GM12878 (cell line): ENCODE data around the gene EIF4H. TPM values are rescaled to one million over a fixed set of nuclear protein-coding genes. Genes with fewer than 3 reads are reported as not detected.

Experiments
- ASH2L ChIP-seq: fragments of 300-600, 200-600 bp; sonication (generic); IDR thresholded peaks from 2 replicates; pipeline ENCODE4 v1.6.1; 2017; ENCODE audit warnings: low read depth, mild to moderate bottlenecking, borderline replicate concordance
- BRCA1 ChIP-seq: IDR thresholded peaks from 2 replicates; pipeline ENCODE4 v1.6.1; 2011; ENCODE audit warnings: low read depth, low read length, improper control_type of control experiment
- CBX5 ChIP-seq: sonication (generic); IDR thresholded peaks from 2 replicates; pipeline ENCODE4 v1.6.1; 2016; ENCODE audit warnings: low read depth, moderate library complexity, mild to moderate bottlenecking, inconsistent platforms
- CEBPZ ChIP-seq: fragments of 150-350 bp; IDR thresholded peaks from 2 replicates; pipeline ENCODE4 v1.6.1; 2016; ENCODE audit warnings: low read depth, low read length
- DPF2 ChIP-seq: fragments of 450-650 bp; IDR thresholded peaks from 2 replicates; pipeline ENCODE4 v1.6.1; 2017; ENCODE audit warnings: mild to moderate bottlenecking
- EZH2 ChIP-seq: IDR thresholded peaks from 2 replicates; pipeline ENCODE4 v1.6.1; 2012; ENCODE audit warnings: low read depth, mild to moderate bottlenecking, control low read depth, inconsistent platforms, low read length, borderline replicate concordance; ENCODE audit not compliant: control insufficient read depth
- HDAC6 ChIP-seq: fragments of 200-600 bp; sonication (generic); IDR thresholded peaks from one replicate; pipeline ENCODE4 v1.8.0; 2017; ENCODE audit warnings: antibody characterized with exemption; ENCODE audit not compliant: unreplicated experiment
- KDM1A ChIP-seq: fragments of 200-600 bp; sonication (generic); IDR thresholded peaks from 2 replicates; pipeline ENCODE4 v1.6.1; 2016; ENCODE audit warnings: borderline replicate concordance
- MYB ChIP-seq: fragments of 150-350 bp; IDR thresholded peaks from 2 replicates; pipeline ENCODE4 v1.6.1; 2014; ENCODE audit warnings: mild to moderate bottlenecking, low read depth, low read length, borderline replicate concordance
- NFXL1 ChIP-seq: fragments of 450-650 bp; IDR thresholded peaks from 2 replicates; pipeline ENCODE4 v1.6.1; 2017; ENCODE audit warnings: antibody characterized with exemption, mild to moderate bottlenecking, borderline replicate concordance
- NFYA ChIP-seq: IDR thresholded peaks from 2 replicates; pipeline ENCODE4 v1.6.1; 2011; ENCODE audit warnings: low read depth, mild to moderate bottlenecking, low read length, improper control_type of control experiment, borderline replicate concordance
- PAX5 ChIP-seq: IDR thresholded peaks from 2 replicates; pipeline ENCODE4 v1.6.1; 2011; ENCODE audit warnings: low read depth, low read length, borderline replicate concordance
- RELB ChIP-seq: fragments of 450-650 bp; IDR thresholded peaks from 2 replicates; pipeline ENCODE4 v1.6.1; 2017; ENCODE audit warnings: low read depth, mild to moderate bottlenecking, moderate library complexity
- SMAD5 ChIP-seq: IDR thresholded peaks from 2 replicates; pipeline ENCODE4 v1.6.1; 2016; ENCODE audit warnings: antibody characterized with exemption, low read depth
- SP1 ChIP-seq: IDR thresholded peaks from one replicate; pipeline ENCODE4 v1.6.1; 2011; ENCODE audit warnings: low read depth, low read length
- TAF1 ChIP-seq: IDR thresholded peaks from 2 replicates; pipeline ENCODE4 v1.6.1; 2011; ENCODE audit warnings: mild to moderate bottlenecking, low read depth, low read length, borderline replicate concordance
- TARDBP ChIP-seq: IDR thresholded peaks from 2 replicates; pipeline ENCODE4 v1.6.1; 2016; ENCODE audit warnings: borderline replicate concordance
- TBL1XR1 ChIP-seq: IDR thresholded peaks from 2 replicates; pipeline ENCODE4 v1.6.1; 2012; ENCODE audit warnings: low read depth, low read length, improper control_type of control experiment
- TCF12 ChIP-seq: IDR thresholded peaks from 2 replicates; pipeline ENCODE4 v1.6.1; 2011; ENCODE audit warnings: low read depth, mild to moderate bottlenecking, low read length
- ZNF384 ChIP-seq: IDR thresholded peaks from 2 replicates; pipeline ENCODE4 v1.6.1; 2012; ENCODE audit warnings: low read depth, mild to moderate bottlenecking, low read length, improper control_type of control experiment, borderline replicate concordance
- ZNF592 ChIP-seq: fragments of 450-650 bp; IDR thresholded peaks from 2 replicates; pipeline ENCODE4 v1.6.1; 2017; ENCODE audit warnings: mild to moderate bottlenecking, moderate library complexity
- polyA plus RNA-seq, 11 experiments: library from polyadenylated mRNA; depleted of rRNA in 4 of 11; unstranded in 6 of 11; stranded (reverse) in 5 of 11; fragments of >200 nt; fragmentation: Nextera tagmentation in 4 of 11; fragmentation: Illumina TruSeq in 1 of 11; extraction: Ambion mirVana in 4 of 11; extraction: Trizol in 1 of 11; gene quantifications; 1 replicate in 1 of 11; 2 replicates in 10 of 11; pipeline versions ENCODE4 v1.2.1 to v1.2.3, GENCODE V29; 2011 to 2016; ENCODE audit warnings: inconsistent platforms in 2 of 11, missing spikeins in 2 of 11, low read depth in 1 of 11
- total RNA-seq, 4 experiments: library from RNA; depleted of rRNA in 3 of 4; stranded (reverse); fragments of >200 nt in 3 of 4; fragmentation: Illumina TruSeq in 1 of 4; extraction: Trizol in 1 of 4; gene quantifications; 2 replicates each; pipeline versions ENCODE4 v1.2.1 to v1.2.3, GENCODE V29; 2013 to 2021

The EIF4H gene
- total and polyA plus RNA-seq, 10 of the 15 experiments (the other 5 are each of a cell fraction or from before 2014, with no cell fraction given), result 9.9 to 443 (median 258) TPM

GRCh38 chr7:74173866-74174605 lies at the start of gene EIF4H (continued):
- TF ChIP-seq NFYA, result no peak
- TF ChIP-seq TCF12, result peak; percentile 82; the same call in 1 of the 2 replicates
- TF ChIP-seq CBX5, result no peak; the same call in 1 of the 2 replicates
- TF ChIP-seq MYB, result no peak
- TF ChIP-seq EZH2, result no peak
- peak; percentile 37 for TF ChIP-seq HDAC6
- no peak for TF ChIP-seq ZNF384
- peak; percentile 68; the same call in 1 of the 2 replicates for TF ChIP-seq DPF2
- peak; percentile 75 for TF ChIP-seq SMAD5
- TF ChIP-seq TARDBP, result no peak; the same call in 1 of the 2 replicates
- no peak for TF ChIP-seq PAX5
- no peak for TF ChIP-seq CEBPZ
- TF ChIP-seq ZNF592, result peak; percentile 31; the same call in 1 of the 2 replicates
- no peak for TF ChIP-seq RELB
- TF ChIP-seq SP1, result peak; percentile 51
- TF ChIP-seq NFXL1, result no peak
- peak; percentile 59; the same call in 1 of the 2 replicates for TF ChIP-seq ASH2L
- TF ChIP-seq KDM1A, result no peak
- TF ChIP-seq TAF1, result peak; percentile 84; the same call in 1 of the 2 replicates
- TF ChIP-seq BRCA1, result no peak
- no peak for TF ChIP-seq TBL1XR1
